Raji (cell line): ENCODE data around the gene TCAP.

Source experiments
- POLR2A ChIP-seq: IDR thresholded peaks from 2 replicates; pipeline ENCODE4 v1.6.1; 2011; ENCODE audit warnings: low read depth, low read length, control low read depth; ENCODE audit not compliant: insufficient read depth

TCAP gene

GRCh38 chr17:39664581-39665561, at the start of gene TCAP:
TSS of gene TCAP (plus strand) at chr17:39665349. CDS start at chr17:39665360, 11 bp downstream.
- no peak for TF ChIP-seq POLR2A

GRCh38 chr17:39615434-39615833, 49.7 kb upstream of the TCAP start:
- TF ChIP-seq POLR2A, result no peak

GRCh38 chr17:39617100-39617445, 48.1 kb upstream of the TCAP start:
- TF ChIP-seq POLR2A, result no peak

GRCh38 chr17:39617446-39618245, 47.5 kb upstream of the TCAP start:
- peak; percentile 41; the same call in 1 of the 2 replicates for TF ChIP-seq POLR2A

- TF ChIP-seq POLR2A, result no peak
Observed at GRCh38 chr17:39618246-39618913, 46.8 kb upstream of the TCAP start.

GRCh38 chr17:39618956-39619785, 46.0 kb upstream of the TCAP start:
- no peak for TF ChIP-seq POLR2A

GRCh38 chr17:39619786-39620101, 45.4 kb upstream of the TCAP start:
- TF ChIP-seq POLR2A, result no peak

GRCh38 chr17:39621523-39622379, 43.4 kb upstream of the TCAP start:
- peak; percentile 39; the same call in 1 of the 2 replicates for TF ChIP-seq POLR2A

GRCh38 chr17:39622380-39623006, 42.7 kb upstream of the TCAP start:
- TF ChIP-seq POLR2A, result no peak

GRCh38 chr17:39623356-39623950, 41.7 kb upstream of the TCAP start:
- TF ChIP-seq POLR2A, result no peak

- no peak for TF ChIP-seq POLR2A
Observed at GRCh38 chr17:39624313-39624712, 40.8 kb upstream of the TCAP start.

GRCh38 chr17:39625198-39625785, 39.9 kb upstream of the TCAP start:
- no peak for TF ChIP-seq POLR2A
